ENCODE data around the gene GOLGB1.

Gene GOLGB1

DNA sequence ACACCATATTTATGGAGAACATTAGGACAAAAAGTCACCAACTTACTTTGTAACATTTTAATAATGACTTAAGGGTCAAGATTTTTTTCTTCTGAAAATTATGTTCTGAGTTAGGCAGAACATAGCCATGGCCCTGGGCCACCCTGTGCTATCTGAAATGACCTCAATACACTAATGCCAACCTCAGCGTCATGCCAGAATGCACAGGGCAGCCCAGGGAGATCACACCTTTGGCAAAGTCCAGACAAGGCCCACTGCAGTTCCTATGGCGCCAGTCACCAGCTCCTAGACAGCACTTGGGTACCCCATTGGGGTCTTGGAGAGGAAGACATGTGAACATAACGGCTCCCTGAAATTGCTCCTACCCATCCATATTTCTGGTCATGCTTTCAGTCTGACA lies 121.9 kb downstream of the GOLGB1 start:
- Histone ChIP-seq H3K9me3 (ENCODE audit: control insufficient read depth, insufficient read depth, low read length) (no peaks in the 10 kb centered on the region), H3K9ac (ENCODE audit: low read depth, low read length) (no peak overlapping the region), H3K4me1 (ENCODE audit: control insufficient read depth, insufficient read depth, low read length) (no peaks in the 10 kb centered on the region; the same call in 1 of the 2 replicates), H3K4me3 (ENCODE audit: low read depth, low read length) (no peak overlapping the region), H3K27ac (ENCODE audit: low read depth, low read length) (no peak overlapping the region), H3K36me3 (ENCODE audit: control insufficient read depth, insufficient read depth, low read length) (no peaks in the 10 kb centered on the region), H3K27me3 (ENCODE audit: control insufficient read depth, insufficient read depth, low read length) (no peaks in the 10 kb centered on the region)

DNA sequence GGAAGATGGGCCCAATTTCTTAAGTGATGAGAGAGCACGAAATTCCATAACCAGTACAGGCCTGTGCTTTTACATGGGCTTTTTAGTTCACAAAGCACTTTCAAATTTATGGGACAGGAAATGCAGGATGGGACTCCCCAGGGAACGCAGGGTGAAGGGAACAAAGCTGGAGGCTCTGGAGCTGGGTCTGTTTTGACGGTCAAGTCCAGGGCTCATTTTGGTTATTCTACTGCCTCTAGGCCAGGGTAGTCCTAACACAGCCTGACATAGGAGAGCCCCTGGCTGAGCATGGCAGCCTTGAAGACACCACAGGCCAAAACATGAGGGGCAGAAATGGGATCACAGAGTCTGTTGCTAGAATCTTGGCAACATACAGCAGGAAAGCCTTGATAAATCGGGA lies 122.3 kb downstream of the GOLGB1 start:
- no peaks in the 10 kb centered on the region for H3K36me3 ChIP-seq (ENCODE audit: control insufficient read depth, insufficient read depth, low read length)
- no peaks in the 10 kb centered on the region for H3K9me3 ChIP-seq (ENCODE audit: control insufficient read depth, insufficient read depth, low read length)
- H3K27me3 ChIP-seq (ENCODE audit: control insufficient read depth, insufficient read depth, low read length), result no peaks in the 10 kb centered on the region
- no peak overlapping the region for H3K27ac ChIP-seq (ENCODE audit: low read depth, low read length)
- no peak overlapping the region for H3K4me3 ChIP-seq (ENCODE audit: low read depth, low read length)
- H3K9ac ChIP-seq (ENCODE audit: low read depth, low read length), result no peak overlapping the region
- no peaks in the 10 kb centered on the region; the same call in 1 of the 2 replicates for H3K4me1 ChIP-seq (ENCODE audit: control insufficient read depth, insufficient read depth, low read length)

DNA sequence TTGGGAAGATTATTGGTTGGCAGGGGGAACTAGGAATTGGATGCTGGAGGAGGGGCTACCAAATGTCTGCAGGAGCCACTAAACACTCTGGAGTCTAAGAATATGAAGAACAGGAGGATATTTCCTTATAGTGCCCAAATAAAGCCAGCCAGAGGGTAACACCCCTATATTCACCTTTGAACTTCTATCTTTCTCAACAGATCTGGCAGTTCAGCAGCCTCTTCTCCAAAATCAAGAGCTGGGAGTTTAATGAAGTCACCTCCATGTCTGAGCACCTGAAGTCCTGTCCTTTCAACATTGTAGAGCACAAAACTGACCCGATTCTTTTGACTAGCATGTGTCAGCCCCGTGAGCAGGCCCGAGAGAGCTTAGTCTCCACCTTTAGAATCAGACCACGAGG lies 123.0 kb downstream of the GOLGB1 start:
- Histone ChIP-seq H3K27me3 (ENCODE audit: control insufficient read depth, insufficient read depth, low read length) (no peaks in the 10 kb centered on the region), H3K9ac (ENCODE audit: low read depth, low read length) (no peak overlapping the region), H3K9me3 (ENCODE audit: control insufficient read depth, insufficient read depth, low read length) (no peaks in the 10 kb centered on the region), H3K27ac (ENCODE audit: low read depth, low read length) (no peak overlapping the region), H3K4me3 (ENCODE audit: low read depth, low read length) (no peak overlapping the region), H3K4me1 (ENCODE audit: control insufficient read depth, insufficient read depth, low read length) (no peaks in the 10 kb centered on the region; the same call in 1 of the 2 replicates), H3K36me3 (ENCODE audit: control insufficient read depth, insufficient read depth, low read length) (no peaks in the 10 kb centered on the region)

DNA sequence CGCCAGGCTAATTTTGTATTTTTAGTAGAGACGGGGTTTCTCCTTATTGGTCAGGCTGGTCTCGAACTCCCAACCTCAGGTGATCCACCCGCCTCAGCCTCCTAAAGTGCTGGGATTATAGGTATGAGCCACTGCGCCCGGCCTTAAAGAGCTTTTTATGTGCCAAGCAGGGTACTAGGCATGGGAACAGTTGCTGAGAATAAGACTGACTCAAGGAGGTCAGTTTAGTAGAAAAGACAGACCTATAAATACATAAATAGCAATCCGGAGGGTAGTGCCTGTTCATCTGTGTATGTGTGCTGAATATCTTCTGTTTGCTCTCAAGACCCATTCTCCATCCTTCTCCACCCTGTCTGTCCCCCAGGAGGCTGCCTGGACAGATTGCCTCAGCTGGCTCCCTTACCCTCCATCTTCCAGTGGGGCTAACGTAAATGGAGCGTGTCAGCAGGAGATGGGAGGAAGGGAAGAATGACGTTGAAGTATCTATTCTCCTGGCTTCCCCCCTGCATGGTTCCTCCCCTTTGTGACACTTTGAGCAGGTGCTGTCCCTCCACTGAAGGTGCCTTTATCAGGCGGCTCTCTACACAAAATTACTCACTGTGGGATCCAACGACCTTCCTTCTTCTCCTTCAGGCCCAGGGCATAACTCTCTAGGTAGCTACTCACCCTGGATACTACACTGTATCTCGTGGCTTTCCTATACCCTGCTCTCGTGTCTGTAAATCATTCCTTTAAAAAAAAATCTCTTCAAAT lies 125.2 kb downstream of the GOLGB1 start:
- H3K27ac ChIP-seq (ENCODE audit: low read depth, low read length), result no peak overlapping the region
- H3K4me1 ChIP-seq (ENCODE audit: control insufficient read depth, insufficient read depth, low read length), result no peaks in the 10 kb centered on the region; the same call in 1 of the 2 replicates
- H3K9me3 ChIP-seq (ENCODE audit: control insufficient read depth, insufficient read depth, low read length), result no peaks in the 10 kb centered on the region
- no peaks in the 10 kb centered on the region for H3K36me3 ChIP-seq (ENCODE audit: control insufficient read depth, insufficient read depth, low read length)
- no peak overlapping the region for H3K4me3 ChIP-seq (ENCODE audit: low read depth, low read length)
- no peaks in the 10 kb centered on the region for H3K27me3 ChIP-seq (ENCODE audit: control insufficient read depth, insufficient read depth, low read length)
- H3K9ac ChIP-seq (ENCODE audit: low read depth, low read length), result no peak overlapping the region

DNA sequence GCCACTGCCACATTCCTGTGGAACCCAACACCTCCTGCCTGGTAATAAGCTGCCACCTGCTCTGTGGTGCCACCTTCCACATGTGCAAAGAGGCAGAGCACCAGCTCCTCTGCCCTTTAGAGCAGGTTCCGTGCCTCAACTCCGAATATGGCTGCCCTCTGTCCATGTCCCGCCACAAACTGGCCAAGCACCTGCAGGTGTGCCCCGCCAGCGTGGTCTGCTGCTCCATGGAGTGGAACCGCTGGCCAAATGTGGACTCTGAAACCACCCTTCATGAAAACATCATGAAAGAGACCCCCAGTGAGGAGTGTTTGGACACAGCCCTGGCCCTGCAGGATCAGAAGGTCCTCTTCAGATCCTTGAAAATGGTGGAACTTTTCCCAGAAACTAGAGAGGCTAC lies 128.1 kb downstream of the GOLGB1 start:
- Histone ChIP-seq H3K4me1 (ENCODE audit: control insufficient read depth, insufficient read depth, low read length) (no peaks in the 10 kb centered on the region), H3K4me3 (ENCODE audit: low read depth, low read length) (no peak overlapping the region), H3K9ac (ENCODE audit: low read depth, low read length) (no peak overlapping the region), H3K27me3 (ENCODE audit: control insufficient read depth, insufficient read depth, low read length) (no peaks in the 10 kb centered on the region), H3K36me3 (ENCODE audit: control insufficient read depth, insufficient read depth, low read length) (no peaks in the 10 kb centered on the region), H3K9me3 (ENCODE audit: control insufficient read depth, insufficient read depth, low read length) (no peaks in the 10 kb centered on the region), H3K27ac (ENCODE audit: low read depth, low read length) (no peak overlapping the region)

DNA sequence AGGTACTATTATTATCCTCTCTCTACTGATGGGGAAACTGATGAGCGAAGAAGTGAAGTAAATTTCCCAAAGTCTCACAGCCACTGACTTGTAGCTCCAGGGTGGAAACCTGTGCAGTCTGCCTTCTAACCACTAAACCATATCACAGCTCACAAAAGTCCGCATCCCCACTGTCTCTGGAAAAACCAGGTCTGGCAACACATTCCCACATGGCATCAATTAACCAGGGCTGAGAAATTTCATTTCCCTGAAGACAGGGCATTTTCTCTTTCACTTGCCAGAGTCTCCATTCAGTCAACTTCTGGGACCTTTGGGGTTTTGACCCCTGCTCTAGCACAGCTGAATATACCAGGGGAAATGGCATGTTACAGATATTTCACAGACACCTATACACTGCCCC lies 129.8 kb downstream of the GOLGB1 start:
- Histone ChIP-seq H3K36me3 (ENCODE audit: control insufficient read depth, insufficient read depth, low read length) (no peaks in the 10 kb centered on the region), H3K9me3 (ENCODE audit: control insufficient read depth, insufficient read depth, low read length) (no peaks in the 10 kb centered on the region), H3K4me1 (ENCODE audit: control insufficient read depth, insufficient read depth, low read length) (no peaks in the 10 kb centered on the region), H3K4me3 (ENCODE audit: low read depth, low read length) (no peak overlapping the region), H3K27me3 (ENCODE audit: control insufficient read depth, insufficient read depth, low read length) (no peaks in the 10 kb centered on the region), H3K27ac (ENCODE audit: low read depth, low read length) (no peak overlapping the region), H3K9ac (ENCODE audit: low read depth, low read length) (no peak overlapping the region)

Data from HUES48 (cell line).